ENCODE data around the gene PSG5.
"Not testable (repeated sequence)": the region's sequence is repeated elsewhere in the genome, so short reads cannot be mapped to it uniquely, and the experiment has no call there.

- TF ChIP-seq EZH2 (IDR thresholded peaks at IDR 0.05; ENCODE audit: borderline replicate concordance, low read depth, low read length, poor library complexity, severe bottlenecking); CTCF (conservative IDR thresholded peaks at IDR 0.05; ENCODE audit: low read depth, low read length): not testable (repeated sequence)
Observed at GRCh38 chr19:43120433-43121026, 65.8 kb downstream of the PSG5 start.
